Endodermal cell (in vitro differentiated cells): ENCODE results near the gene C5AR1. TPM values are rescaled to one million over a fixed set of nuclear protein-coding genes. Genes with fewer than 3 reads are reported as not detected.

Experiments used
- DNase-seq: peaks from one replicate; pipeline ENCODE4 v3.0.0-alpha.2; 2017
- H3K27ac ChIP-seq: 2 replicates; pipeline ENCODE4 v1.5.1; 2013; ENCODE audit warnings: mild to moderate bottlenecking, low read depth, low read length, moderate library complexity
- H3K27me3 ChIP-seq: 2 replicates; pipeline ENCODE4 v1.6.1; 2013; ENCODE audit warnings: mild to moderate bottlenecking, low read length, moderate library complexity; ENCODE audit not compliant: insufficient read depth, control insufficient read depth, poor library complexity, severe bottlenecking
- H3K36me3 ChIP-seq: 2 replicates; pipeline ENCODE4 v1.7.0; 2013; ENCODE audit warnings: mild to moderate bottlenecking, low read length, moderate library complexity; ENCODE audit not compliant: control insufficient read depth, insufficient read depth
- H3K4me1 ChIP-seq: one replicate; pipeline ENCODE4 v1.7.0; 2013; ENCODE audit warnings: low read length; ENCODE audit not compliant: control insufficient read depth, insufficient read depth
- H3K4me3 ChIP-seq: 2 replicates; pipeline ENCODE4 v1.5.1; 2013; ENCODE audit warnings: mild to moderate bottlenecking, low read length, moderate library complexity
- H3K9ac ChIP-seq: 2 replicates; pipeline ENCODE4 v1.6.1; 2013; ENCODE audit warnings: mild to moderate bottlenecking, low read length, moderate library complexity; ENCODE audit not compliant: poor library complexity, severe bottlenecking; ENCODE audit errors: extremely low read depth
- H3K9me3 ChIP-seq: 2 replicates; pipeline ENCODE4 v1.6.1; 2013; ENCODE audit warnings: mild to moderate bottlenecking, low read length, moderate library complexity; ENCODE audit not compliant: control insufficient read depth
- H3K27ac Mint-ChIP-seq: 2 replicates; pipeline ENCODE4 v1.8.0; 2020; ENCODE audit warnings: mixed read lengths
- H3K27me3 Mint-ChIP-seq: 2 replicates; pipeline ENCODE4 v1.8.0; 2021; ENCODE audit warnings: mild to moderate bottlenecking, mixed read lengths; ENCODE audit not compliant: insufficient read depth
- H3K36me3 Mint-ChIP-seq: 2 replicates; pipeline ENCODE4 v1.8.0; 2020; ENCODE audit warnings: low read depth, mixed read lengths
- H3K4me1 Mint-ChIP-seq: 2 replicates; pipeline ENCODE4 v1.8.0; 2020; ENCODE audit warnings: mixed read lengths
- H3K4me3 Mint-ChIP-seq: 2 replicates; pipeline ENCODE4 v1.8.0; 2020; ENCODE audit warnings: mild to moderate bottlenecking, moderate library complexity, mixed read lengths
- H3K9me3 Mint-ChIP-seq: 2 replicates; pipeline ENCODE4 v1.8.0; 2020; ENCODE audit warnings: mild to moderate bottlenecking, mixed read lengths
- WGBS, 2 experiments: methylation state at CpG; one replicate each; pipeline versions ENCODE4 v1.1.5 to v1.1.7; 2013; ENCODE audit warnings: missing lambda C conversion rate in 2 of 2, mixed read lengths in 1 of 2; ENCODE audit not compliant: insufficient coverage in 1 of 2, insufficient read length in 1 of 2; 5-methylcytosine and 5-hydroxymethylcytosine counted together
- total RNA-seq, 2 donors: library from RNA; stranded (reverse); fragmentation: NEBNext Ultra II Directional in 1 of 2; extraction: Animal tissue kit (Norgen Biotek cat#: 25700) in 1 of 2; gene quantifications; 2 replicates in 1 of 2; 3 replicates in 1 of 2; pipeline ENCODE4 v1.2.1, GENCODE V29; 2021
- TF ChIP-seq, protein P1 (sequence below): fragments of 200-600 bp; sonication (generic); conservative IDR thresholded peaks from 2 replicates; pipeline ENCODE4 v1.5.0; 2021; ENCODE audit warnings: antibody characterized with exemption, mild to moderate bottlenecking

Gene C5AR1
- total RNA-seq, 2 donors from 2014 or later = 0.48 TPM; not detected in 1

DNA sequence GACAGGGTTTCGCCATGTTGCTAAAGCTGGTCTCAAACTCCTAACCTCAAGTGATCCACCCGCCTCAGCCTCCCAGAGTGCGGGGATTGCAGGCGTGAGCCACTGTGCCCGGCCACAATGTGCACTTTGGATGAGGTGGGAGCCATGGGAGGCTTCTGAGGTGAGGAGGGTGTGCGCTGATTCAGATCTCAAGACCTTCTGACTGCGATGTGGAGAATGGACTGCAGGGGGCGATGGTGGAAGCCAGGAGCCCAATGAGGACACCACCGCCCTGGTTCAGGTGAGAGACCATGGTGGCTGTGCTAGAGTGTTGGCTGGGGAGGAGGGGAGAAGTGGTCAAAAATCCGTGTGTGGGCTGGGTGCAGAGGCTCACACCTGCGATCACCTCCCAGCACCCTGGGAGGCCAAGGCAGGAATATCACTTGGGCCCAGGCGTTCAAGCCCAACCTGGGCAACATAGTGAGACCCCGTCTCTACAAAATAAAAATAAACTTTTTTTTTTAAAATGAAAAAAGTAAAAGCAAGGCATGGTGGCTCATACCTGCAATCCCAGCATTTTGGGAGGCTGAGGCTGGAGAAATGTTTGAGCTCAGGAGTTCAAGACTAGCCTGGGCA, 29.4 kb upstream of the C5AR1 start:
- Mint-ChIP-seq H3K27ac (no peak overlapping the region), H3K4me3 (no peak overlapping the region), H3K4me1 (no peaks in the 10 kb centered on the region), H3K27me3 (peaks cover 10% of the 10 kb centered on the region), H3K36me3 (peaks cover 5% of the 10 kb centered on the region), H3K9me3 (no peaks in the 10 kb centered on the region)
- Histone ChIP-seq H3K27ac (no peak overlapping the region), H3K36me3 (peaks cover 2% of the 10 kb centered on the region), H3K4me1 (no peaks in the 10 kb centered on the region), H3K9ac (no peak overlapping the region), H3K4me3 (no peak overlapping the region), H3K27me3 (no peaks in the 10 kb centered on the region), H3K9me3 (no peaks in the 10 kb centered on the region)
- 91% methylated on average over 4 to 12 of the region's 13 CpGs for WGBS, 2 experiments
- TF ChIP-seq, protein P1, sequence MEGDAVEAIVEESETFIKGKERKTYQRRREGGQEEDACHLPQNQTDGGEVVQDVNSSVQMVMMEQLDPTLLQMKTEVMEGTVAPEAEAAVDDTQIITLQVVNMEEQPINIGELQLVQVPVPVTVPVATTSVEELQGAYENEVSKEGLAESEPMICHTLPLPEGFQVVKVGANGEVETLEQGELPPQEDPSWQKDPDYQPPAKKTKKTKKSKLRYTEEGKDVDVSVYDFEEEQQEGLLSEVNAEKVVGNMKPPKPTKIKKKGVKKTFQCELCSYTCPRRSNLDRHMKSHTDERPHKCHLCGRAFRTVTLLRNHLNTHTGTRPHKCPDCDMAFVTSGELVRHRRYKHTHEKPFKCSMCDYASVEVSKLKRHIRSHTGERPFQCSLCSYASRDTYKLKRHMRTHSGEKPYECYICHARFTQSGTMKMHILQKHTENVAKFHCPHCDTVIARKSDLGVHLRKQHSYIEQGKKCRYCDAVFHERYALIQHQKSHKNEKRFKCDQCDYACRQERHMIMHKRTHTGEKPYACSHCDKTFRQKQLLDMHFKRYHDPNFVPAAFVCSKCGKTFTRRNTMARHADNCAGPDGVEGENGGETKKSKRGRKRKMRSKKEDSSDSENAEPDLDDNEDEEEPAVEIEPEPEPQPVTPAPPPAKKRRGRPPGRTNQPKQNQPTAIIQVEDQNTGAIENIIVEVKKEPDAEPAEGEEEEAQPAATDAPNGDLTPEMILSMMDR = peak; percentile 77
- DNase-seq = peak; percentile 93

DNA sequence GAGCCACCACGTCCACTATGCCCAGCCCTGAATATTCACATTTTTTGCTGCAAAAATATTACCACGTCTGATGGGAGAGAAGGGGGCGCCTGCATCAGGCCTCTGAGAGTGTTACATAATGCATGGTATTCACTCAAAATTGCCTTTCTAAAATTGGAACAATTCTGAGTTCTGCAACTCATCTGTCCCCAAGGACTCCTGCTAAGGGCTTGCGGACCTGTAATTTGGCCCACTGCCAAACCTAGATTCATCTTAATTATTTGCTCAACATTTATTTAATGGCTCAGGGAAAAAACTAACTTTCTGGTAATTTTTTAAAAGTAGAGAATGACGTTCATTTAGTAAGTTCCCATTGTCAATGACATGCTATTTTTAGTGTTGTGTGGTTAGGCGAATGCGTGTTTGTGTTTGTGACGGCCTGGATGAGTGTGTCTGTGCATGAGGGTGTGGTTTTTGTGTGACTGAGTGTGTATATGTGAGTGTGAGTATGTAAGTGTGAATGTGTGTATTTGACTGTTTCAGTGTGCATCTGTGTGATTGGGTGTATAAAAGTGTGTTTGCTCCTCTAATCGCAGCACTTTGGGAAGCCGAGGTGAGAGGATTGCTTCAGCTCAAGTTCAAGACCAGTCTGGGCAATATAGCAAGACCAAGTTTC, 26.1 kb upstream of the C5AR1 start:
- Histone ChIP-seq H3K9ac (no peak overlapping the region), H3K4me1 (no peaks in the 10 kb centered on the region), H3K27me3 (no peaks in the 10 kb centered on the region), H3K36me3 (peaks cover 2% of the 10 kb centered on the region), H3K9me3 (peaks cover 5% of the 10 kb centered on the region), H3K4me3 (no peak overlapping the region), H3K27ac (no peak overlapping the region)
- DNase-seq = no peak
- Mint-ChIP-seq H3K4me3 (no peak overlapping the region), H3K4me1 (no peaks in the 10 kb centered on the region), H3K36me3 (no peaks in the 10 kb centered on the region), H3K27me3 (no peaks in the 10 kb centered on the region), H3K27ac (no peak overlapping the region), H3K9me3 (peaks cover under 1% of the 10 kb centered on the region)
- WGBS, 2 experiments = 92 to 96% methylated on average over 9 to 10 of the region's 10 CpGs
- TF ChIP-seq, protein P1 = no peak

DNA sequence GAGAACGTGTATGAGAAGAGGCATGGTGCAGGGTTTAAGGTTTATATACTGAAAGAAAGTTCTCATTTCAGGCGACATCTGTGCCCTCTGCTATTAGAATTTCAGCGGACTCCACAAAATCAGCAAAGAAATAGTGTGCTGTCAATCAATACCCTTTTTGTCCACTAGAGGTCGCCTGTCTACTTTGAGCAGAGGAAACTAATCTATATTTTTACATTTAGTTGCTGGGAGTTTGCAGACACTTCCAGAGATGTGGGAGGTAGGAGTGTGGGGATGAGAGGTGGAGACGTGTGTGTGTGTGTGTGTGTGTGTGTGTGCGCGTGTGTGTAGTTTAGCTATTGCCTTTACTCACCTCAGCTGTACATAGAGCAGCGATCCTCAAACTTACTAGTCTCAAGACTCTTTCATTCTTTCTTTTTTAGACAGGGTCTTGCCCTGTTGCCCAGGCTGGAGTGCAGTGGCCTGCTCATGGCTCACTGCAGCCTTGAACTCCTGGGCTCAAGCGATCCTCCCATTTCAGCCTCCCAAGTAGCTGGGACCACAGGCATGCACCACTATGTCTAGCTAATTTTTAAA, 25.2 kb upstream of the C5AR1 start:
- peaks cover 14% of the 10 kb centered on the region for H3K9me3 ChIP-seq
- no peak overlapping the region for H3K4me3 ChIP-seq
- H3K9ac ChIP-seq = no peak overlapping the region
- H3K27ac ChIP-seq = no peak overlapping the region
- H3K9me3 Mint-ChIP-seq = peaks cover 3% of the 10 kb centered on the region
- TF ChIP-seq, protein P1 = peak; percentile 86
- peak; percentile 73 for DNase-seq
- H3K27me3 Mint-ChIP-seq = no peaks in the 10 kb centered on the region
- no peaks in the 10 kb centered on the region for H3K36me3 Mint-ChIP-seq
- 39 to 47% methylated on average over 5 to 6 of the region's 9 CpGs for WGBS, 2 experiments
- H3K27me3 ChIP-seq = no peaks in the 10 kb centered on the region
- H3K4me3 Mint-ChIP-seq = no peak overlapping the region
- no peak overlapping the region for H3K27ac Mint-ChIP-seq
- H3K36me3 ChIP-seq = peaks cover 2% of the 10 kb centered on the region
- H3K4me1 ChIP-seq = no peaks in the 10 kb centered on the region
- no peaks in the 10 kb centered on the region for H3K4me1 Mint-ChIP-seq
